ENCODE measurements around the gene GSC2.

The GSC2 gene, protein sequence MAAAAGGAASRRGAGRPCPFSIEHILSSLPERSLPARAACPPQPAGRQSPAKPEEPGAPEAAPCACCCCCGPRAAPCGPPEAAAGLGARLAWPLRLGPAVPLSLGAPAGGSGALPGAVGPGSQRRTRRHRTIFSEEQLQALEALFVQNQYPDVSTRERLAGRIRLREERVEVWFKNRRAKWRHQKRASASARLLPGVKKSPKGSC

DNA sequence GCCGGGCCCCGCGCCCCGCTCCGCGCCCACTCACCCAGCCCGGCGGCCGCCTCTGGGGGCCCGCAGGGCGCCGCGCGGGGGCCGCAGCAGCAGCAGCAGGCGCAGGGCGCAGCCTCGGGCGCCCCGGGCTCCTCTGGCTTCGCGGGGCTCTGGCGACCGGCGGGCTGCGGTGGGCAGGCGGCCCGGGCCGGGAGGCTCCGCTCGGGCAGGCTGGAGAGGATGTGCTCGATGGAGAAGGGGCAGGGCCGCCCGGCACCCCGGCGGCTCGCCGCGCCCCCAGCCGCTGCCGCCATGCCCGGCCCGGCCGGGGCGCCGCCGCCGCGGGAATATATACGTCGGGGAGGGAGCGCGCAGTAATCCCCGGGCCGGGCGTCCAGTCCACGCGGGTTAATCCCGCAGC is at the start of gene GSC2:
GSC2 (minus strand) TSS at position 302 of the 400 bp plus-strand sequence; CDS start at position 293, 9 bp downstream.
- DNase-seq (ENCODE audit: low spot score): no peak

DNA sequence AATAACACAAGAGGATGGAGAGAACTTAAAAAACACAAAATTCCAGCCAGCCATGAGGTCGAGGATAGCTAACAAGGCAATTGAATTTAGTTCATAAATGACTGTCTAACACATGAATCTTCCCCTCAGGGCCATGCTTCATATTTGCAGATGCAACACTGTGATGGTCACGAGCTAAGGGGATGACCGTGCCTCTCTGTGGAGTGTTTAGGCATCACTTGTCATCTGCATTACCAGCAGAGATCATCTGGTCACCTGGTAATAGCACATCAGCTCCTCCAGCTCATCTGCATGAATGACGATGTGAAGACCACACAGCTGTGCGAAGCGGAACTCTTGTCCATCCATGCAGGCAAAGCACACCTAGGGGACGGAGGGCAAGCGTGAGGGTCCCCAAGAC is 49.4 kb upstream of the GSC2 start:
- no peak for DNase-seq (ENCODE audit: low spot score)

- no peak for DNase-seq (ENCODE audit: low spot score)
These were observed 48.1 kb upstream of the GSC2 start for GRCh38 chr22:19197997-19198865.

- DNase-seq (ENCODE audit: low spot score): no peak
These were observed 46.9 kb upstream of the GSC2 start for GRCh38 chr22:19196841-19197612.

GRCh38 chr22:19195796-19196731 is 46.0 kb upstream of the GSC2 start:
- no peak for DNase-seq (ENCODE audit: low spot score)

DNA sequence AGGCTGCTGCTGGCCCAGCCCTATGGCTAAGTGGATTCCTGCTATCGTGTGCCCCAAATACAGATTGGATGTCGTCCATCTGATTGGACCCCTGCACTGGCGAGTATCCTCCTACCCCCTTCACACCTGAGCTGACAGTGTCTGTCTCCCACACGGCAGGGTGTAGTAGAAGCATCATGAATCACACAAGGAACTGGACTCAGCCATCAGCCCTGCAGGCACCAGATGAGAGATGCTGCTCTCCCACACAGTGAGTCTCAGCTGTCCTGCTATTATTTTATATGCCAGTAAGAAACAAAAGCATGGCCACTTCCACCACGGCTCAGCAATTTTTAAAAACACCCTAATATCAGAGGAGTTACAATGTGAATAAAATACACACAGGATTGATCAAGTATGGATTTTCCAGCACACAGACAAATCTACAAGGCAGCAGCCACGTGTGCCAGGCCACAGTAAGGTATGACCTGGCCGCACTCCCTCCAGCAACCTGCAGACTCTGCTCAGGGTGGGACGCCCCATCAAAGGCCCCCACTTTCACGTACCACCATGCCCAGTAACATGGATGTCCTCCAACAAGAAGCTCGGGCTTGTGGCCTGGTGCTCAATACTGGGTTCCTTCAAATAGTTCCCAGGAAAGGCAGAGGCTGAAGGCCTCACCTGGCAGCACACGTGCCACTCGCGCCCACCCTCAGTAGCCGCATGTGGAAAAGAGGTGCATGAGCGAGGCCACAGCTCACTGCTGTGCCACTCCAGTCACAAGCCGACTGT is 44.9 kb upstream of the GSC2 start:
- no peak for DNase-seq (ENCODE audit: low spot score)

DNA sequence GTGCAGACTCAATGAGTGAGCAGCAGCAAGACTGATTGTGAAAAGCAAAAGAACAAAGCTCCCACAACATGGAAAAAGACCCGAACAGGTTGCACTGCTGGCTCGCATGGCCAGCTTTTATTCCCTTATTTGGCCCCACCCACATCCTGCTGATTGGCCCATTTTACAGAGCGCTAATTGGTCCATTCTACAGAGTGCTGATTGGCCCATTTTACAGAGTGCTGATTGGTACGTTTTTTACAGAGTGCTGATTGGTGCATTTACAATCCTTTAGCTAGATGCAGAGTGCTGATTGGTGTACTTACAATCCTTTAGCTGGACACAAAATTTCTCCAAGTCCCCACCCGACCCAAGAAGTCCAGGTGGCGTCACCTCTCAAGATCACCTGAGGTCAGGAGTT is 43.8 kb upstream of the GSC2 start:
- no peak for DNase-seq (ENCODE audit: low spot score)

DNA sequence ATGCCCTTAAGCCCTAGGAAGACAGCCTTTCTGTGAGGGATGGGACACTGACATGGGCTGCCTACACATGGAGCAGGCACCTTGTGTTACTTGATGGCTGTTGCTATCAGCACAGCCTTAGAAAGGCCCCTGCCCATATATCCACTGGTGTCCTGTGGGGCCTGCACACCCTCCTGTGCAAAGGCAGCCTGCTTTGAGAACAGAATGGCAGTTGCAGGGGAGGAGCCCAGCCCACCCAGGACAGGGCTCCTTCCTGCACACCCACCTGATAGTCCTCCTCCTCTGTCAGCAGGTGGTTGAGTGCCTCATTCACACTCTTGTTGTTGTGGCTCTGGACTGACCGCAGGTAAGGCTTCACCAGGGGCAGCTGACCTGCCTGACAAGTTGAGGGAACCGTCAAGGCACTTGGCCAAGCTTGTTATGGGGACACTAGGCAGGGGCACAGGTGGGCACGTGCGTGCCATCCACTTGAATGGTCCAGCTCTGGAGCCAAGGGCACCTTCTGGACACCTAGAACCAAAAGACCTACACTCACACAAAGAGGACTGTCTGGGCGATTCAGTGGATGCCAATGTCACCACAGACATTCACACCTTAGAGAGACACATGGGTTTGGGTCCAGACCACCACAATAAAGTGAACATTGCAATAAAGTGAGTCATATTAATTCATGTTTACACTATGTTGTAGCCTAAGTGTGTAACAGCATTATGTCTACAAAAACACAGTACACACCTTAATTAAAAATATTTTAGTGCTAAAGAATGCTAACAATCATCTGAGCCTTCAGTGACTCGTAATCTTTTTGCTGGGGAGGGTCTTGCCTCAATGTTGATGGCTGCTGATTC is 37.8 kb upstream of the GSC2 start:
- no peak for DNase-seq (ENCODE audit: low spot score)

DNA sequence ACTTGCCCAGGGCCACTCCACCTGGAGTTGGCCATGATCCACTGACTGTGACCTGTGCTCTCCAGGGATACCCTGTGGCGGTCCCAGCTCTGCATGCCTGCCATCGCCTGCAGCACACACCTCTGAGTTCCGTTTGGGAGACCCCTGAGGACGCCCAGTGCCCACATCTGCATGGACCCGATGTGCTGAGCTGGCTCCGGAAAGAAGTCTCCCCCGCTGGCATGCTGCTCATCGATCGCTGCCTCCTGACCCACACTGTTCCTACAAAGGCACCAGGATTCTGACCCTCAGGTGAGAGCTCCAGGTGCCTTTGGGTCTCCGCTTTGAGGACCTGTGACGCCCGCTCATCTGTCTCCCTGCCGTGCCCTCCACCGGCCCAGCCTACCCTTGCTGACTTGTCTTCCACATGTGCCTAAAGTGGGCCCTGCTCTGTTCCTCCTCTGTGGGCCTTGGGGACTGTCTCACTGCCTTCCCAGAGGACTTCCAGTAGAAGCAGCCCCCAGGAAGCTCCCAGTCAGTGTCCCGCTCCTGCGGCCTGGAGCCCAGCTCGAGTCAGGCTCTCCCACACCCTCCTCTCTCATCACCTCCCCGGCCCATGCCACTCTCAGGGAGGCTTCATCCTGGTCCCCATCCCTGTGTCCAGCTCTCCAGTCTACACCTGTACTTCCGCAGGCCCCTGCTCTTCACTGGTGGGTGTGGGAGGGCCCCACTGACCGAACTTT is 34.3 kb upstream of the GSC2 start:
- DNase-seq (ENCODE audit: low spot score): no peak

GRCh38 chr22:19183216-19183615 is 33.1 kb upstream of the GSC2 start:
- no peak for DNase-seq (ENCODE audit: low spot score)

DNA sequence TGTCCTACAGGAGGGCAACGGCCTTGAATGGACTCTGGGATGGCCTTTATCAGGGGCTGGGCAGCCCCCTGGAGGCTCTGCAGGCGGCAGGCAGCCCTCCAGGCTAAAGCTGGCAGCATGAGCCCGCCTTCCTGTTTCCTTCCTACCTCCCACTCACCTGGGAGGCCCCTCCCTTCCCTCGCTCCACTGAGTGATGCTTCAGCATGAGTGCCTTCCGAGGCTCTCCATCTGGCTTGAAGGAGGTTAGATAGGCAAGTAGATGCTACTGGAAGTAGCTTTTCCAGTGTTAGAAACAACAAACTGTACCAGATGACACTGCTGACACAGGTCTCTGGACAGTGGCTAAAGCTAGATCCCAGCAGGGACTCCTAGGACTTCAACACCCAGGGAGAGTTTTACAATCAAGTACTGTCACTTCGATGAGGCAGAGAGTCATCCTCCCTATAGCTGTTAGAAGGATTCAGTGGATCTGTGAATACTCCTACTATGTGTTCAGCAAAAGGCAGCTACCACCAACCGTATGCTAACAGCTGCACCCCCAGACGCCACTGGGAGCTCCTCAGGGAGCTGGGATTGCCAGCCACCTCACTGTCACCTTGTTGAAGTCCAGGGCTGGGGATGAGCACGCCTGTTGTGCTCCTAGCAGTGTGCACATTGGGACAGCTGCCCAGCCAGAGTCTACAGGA is 32.5 kb upstream of the GSC2 start:
- no peak for DNase-seq (ENCODE audit: low spot score)

DNA sequence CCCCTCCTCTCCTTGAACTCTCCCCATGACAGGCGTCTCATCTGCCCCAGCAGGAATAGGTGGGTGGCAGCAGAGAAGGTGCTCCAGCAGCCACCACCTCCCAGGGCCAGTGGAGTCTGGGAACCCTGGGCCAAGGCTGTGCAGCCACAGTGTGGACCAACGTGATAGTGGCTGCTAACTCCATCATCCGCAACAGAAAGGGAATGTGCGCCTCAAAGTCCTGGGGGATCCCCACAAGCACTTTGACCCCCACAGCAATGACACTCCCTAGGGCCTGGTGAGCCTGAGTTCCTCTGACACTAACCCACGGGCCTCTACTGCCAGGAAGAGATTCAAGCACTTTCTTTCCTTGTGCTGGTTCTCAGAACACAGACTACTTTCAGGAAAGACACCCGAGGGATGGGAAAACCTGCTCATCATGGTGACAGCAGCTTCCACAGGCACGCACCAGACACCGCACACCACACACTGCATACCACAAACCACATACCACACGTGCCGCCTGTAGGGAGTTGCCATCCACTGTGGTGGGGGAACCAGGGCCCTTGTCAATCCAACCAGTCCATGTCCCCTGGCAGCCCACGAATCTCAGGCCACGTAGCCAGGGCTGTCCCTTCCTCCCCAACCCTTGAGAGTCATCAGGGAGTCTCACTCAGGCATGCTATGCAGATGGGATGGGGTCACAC is 31.8 kb upstream of the GSC2 start:
- no peak for DNase-seq (ENCODE audit: low spot score)

DNA sequence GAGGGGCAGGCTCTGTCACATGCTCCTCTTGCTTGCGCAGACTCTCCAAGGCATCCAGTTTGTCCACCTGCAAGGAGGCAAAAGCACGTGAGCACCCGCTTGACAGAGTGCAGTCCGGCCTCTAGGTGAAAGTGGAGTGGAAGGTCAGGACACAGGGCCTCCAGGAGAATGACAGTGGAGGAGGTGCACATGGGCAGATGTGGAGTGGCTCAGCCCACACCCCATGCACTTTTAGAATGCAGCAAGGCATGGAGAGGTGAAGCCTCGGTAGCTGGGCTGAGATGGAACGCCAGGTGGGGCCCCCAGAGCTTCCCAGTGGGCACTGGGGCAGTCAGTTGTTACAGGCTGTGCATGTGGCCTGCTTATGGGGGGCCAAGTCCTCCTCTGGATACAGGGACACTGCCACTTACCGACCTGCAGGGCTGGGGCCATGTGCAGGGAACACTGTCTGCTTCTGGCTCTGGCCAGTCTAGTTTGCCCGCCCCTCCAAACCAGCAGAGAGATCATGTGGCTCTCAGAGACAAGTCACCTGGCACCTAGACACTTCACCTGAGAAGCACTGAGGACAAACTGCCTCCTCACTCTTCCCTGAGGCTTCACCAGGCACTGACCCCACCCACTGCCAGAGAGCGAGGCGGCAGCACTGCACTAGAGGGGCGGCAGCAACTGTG is 30.8 kb upstream of the GSC2 start:
- peak; percentile 43 for DNase-seq (ENCODE audit: low spot score)

DNA sequence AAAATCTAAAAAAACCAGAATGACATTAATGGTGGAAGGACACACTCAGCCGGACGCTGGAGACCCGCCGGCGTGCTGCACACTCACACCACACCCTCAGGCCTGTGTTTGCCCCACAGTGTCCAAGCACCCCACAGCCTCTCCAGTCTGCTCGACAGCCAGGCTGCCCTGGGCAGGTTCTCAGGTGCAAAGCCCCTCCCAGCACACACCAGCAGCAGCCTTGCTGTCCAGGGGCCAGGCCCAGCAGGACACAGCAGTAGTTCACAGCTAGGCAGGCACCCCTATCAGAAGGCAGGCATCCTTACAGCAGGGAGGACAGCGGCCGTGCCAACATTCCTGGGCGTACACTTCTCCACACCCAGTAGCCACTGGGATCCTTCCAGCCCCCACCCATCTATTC is 30.1 kb upstream of the GSC2 start:
- DNase-seq (ENCODE audit: low spot score): peak; percentile 46

DNA sequence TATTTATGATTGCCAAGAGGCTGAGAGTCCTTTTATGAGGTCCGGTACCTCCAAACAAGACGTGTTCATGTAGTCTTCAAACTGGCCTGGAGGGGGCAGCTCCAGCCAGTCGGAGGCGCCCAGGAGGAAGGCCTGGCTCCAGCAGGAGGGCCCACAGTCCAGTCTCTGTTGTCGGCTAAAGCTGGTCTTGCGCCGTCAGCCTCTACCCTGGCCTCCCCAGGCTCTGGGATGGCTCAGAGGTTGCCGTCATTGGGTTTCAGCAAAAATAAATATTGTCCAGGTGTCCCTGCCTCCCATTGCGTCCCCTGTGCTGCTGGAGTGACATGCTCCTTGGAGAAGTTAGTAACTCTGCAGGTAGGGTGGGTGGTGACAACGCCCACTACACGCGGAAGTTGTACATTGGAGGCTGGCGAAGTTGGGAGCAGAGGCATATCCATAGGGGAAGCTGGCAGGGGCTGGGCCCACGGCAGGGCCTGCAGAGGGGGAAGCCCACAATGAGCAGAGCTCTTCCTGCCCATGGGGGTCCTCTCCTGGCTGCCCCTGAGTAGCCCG is 29.5 kb upstream of the GSC2 start:
- peak; percentile 87 for DNase-seq (ENCODE audit: low spot score)

- DNase-seq (ENCODE audit: low spot score): peak; percentile 92
These were observed 28.8 kb upstream of the GSC2 start, which contains the start of gene SLC25A1 for GRCh38 chr22:19178657-19179496. TSS of gene SLC25A1 (minus strand) at chr22:19178736. CDS start at chr22:19178673, 63 bp downstream.
